NB4 (cell line): ENCODE measurements around the gene OTOP3.

Experiments
- MAX ChIP-seq: IDR thresholded peaks from 2 replicates; pipeline ENCODE4 v1.6.1; 2011; ENCODE audit warnings: low read depth, low read length
- POLR2A ChIP-seq: IDR thresholded peaks from 2 replicates; pipeline ENCODE4 v1.6.1; 2011; ENCODE audit warnings: mild to moderate bottlenecking; ENCODE audit not compliant: insufficient read length; ENCODE audit errors: extremely low read depth
- TF ChIP-seq, protein P1 (sequence below): IDR thresholded peaks from one replicate; pipeline ENCODE4 v1.5.1; 2012; ENCODE audit warnings: low read depth, low read length

DNA sequence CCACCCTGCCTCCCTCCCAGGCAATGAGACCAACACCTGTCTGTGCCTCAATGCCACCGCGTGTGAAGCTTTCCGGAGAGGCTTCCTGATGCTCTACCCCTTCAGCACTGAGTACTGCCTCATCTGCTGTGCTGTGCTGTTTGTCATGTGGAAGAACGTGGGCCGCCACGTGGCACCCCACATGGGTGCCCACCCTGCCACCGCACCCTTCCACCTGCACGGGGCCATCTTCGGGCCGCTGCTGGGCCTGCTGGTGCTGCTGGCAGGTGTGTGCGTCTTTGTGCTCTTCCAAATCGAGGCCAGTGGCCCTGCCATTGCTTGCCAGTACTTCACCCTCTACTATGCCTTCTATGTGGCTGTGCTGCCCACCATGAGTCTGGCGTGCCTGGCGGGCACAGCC, 10.9 kb downstream of the OTOP3 start:
- TF ChIP-seq POLR2A (no peak), MAX (no peak)
- TF ChIP-seq, protein P1, sequence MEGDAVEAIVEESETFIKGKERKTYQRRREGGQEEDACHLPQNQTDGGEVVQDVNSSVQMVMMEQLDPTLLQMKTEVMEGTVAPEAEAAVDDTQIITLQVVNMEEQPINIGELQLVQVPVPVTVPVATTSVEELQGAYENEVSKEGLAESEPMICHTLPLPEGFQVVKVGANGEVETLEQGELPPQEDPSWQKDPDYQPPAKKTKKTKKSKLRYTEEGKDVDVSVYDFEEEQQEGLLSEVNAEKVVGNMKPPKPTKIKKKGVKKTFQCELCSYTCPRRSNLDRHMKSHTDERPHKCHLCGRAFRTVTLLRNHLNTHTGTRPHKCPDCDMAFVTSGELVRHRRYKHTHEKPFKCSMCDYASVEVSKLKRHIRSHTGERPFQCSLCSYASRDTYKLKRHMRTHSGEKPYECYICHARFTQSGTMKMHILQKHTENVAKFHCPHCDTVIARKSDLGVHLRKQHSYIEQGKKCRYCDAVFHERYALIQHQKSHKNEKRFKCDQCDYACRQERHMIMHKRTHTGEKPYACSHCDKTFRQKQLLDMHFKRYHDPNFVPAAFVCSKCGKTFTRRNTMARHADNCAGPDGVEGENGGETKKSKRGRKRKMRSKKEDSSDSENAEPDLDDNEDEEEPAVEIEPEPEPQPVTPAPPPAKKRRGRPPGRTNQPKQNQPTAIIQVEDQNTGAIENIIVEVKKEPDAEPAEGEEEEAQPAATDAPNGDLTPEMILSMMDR: no peak
